Kidney (tissue), 14 donors: ENCODE data around the gene HS2ST1. TPM values are rescaled to one million over a fixed set of nuclear protein-coding genes. Genes with fewer than 3 reads are reported as not detected.

Experiments
- DNase-seq, 5 donors: peaks; one replicate each; pipeline ENCODE4 v3.0.0-alpha.2; 2013 to 2020
- FAIRE-seq: peaks from 2 replicates; lab custom pipeline; 2012; peaks lifted over from hg19 to GRCh38; lab: Jason Lieb, UNC
- H3K27ac ChIP-seq, 2 donors: one replicate each; pipeline ENCODE4 v1.7.0; 2013; ENCODE audit warnings: low read depth in 2 of 2, low read length in 2 of 2, inconsistent platforms in 1 of 2
- H3K27me3 ChIP-seq: one replicate; pipeline ENCODE4 v1.7.1; 2013; ENCODE audit warnings: low read length, inconsistent platforms; ENCODE audit not compliant: control insufficient read depth, insufficient read depth
- H3K36me3 ChIP-seq, 3 donors: one replicate each; pipeline versions ENCODE4 v1.7.0 to v1.7.1; 2013; ENCODE audit warnings: low read length in 3 of 3, control low read depth in 1 of 3, inconsistent platforms in 1 of 3; ENCODE audit not compliant: insufficient read depth in 3 of 3, control insufficient read depth in 2 of 3
- H3K4me1 ChIP-seq, 3 donors: one replicate each; pipeline versions ENCODE4 v1.7.0 to v1.7.1; 2013; ENCODE audit warnings: low read length in 3 of 3, inconsistent platforms in 1 of 3, low read depth in 1 of 3; ENCODE audit not compliant: control insufficient read depth in 2 of 3, insufficient read depth in 2 of 3
- H3K4me3 ChIP-seq, 3 donors: one replicate each; pipeline versions ENCODE4 v1.7.0 to v1.8.1; 2013; ENCODE audit warnings: low read length in 3 of 3, control low read depth in 1 of 3, inconsistent platforms in 1 of 3
- H3K9ac ChIP-seq, 3 donors: one replicate each; pipeline versions ENCODE4 v1.7.0 to v1.7.1; 2013; ENCODE audit warnings: low read length in 3 of 3, control low read depth in 1 of 3, inconsistent platforms in 1 of 3
- H3K9me3 ChIP-seq, 3 donors: one replicate each; pipeline versions ENCODE4 v1.7.0 to v1.7.1; 2013; ENCODE audit warnings: low read length in 3 of 3, control low read depth in 1 of 3, inconsistent platforms in 1 of 3; ENCODE audit not compliant: control insufficient read depth in 2 of 3, insufficient read depth in 1 of 3
- CTCF ChIP-seq: IDR thresholded peaks from 3 replicates; pipeline ENCODE4 v1.5.1; 2012; ENCODE audit warnings: mild to moderate bottlenecking, moderate library complexity, borderline replicate concordance; ENCODE audit not compliant: insufficient read depth; ENCODE audit errors: extremely low read depth
- intact Hi-C: fragments of 100-400 bp; cut with DNase I; formaldehyde crosslinking; loops from one replicate; pipeline ENCODE4 v1.11.1; 2022
- polyA plus RNA-seq: library from polyadenylated mRNA; stranded (reverse); fragments of 350-450 nt; fragmentation: Illumina TruSeq; extraction: RNeasy Lipid Tissue Mini Kit (QIAGEN cat#74804); gene quantifications from one replicate; pipeline ENCODE4 v1.2.3, GENCODE V29; 2014; ENCODE audit warnings: low read depth, low replicate concordance; ENCODE audit not compliant: insufficient read depth
- total RNA-seq: library from RNA; stranded (reverse); fragmentation: NEBNext Ultra II Directional; extraction: Animal tissue kit (Norgen Biotek cat#: 25700); gene quantifications from one replicate; pipeline ENCODE4 v1.2.1, GENCODE V29; 2021
- donor health status: control.
- donor health status: control.
- donor health status: control.
- donor health status: control.
- donor health status: control.
- donor health status: DM: yes; HTN: yes; CAD: no.
- donor health status: Normal renal cell carcinoma (clear cell type).

Gene HS2ST1
- total and polyA plus RNA-seq, 2 donors from 2014 or later: 10.3 to 27.1 TPM

GRCh38 chr1:86970938-86971337, 56.5 kb downstream of the HS2ST1 start:
- H3K27me3 ChIP-seq: no peaks in the 10 kb centered on the region
- no peak overlapping the region for H3K27ac ChIP-seq
- no peaks in the 10 kb centered on the region for H3K4me1 ChIP-seq
- intact Hi-C loops: no loop called here
- DNase-seq: no peak
- TF ChIP-seq CTCF: no peak
- no peak overlapping the region for H3K9ac ChIP-seq
- no peak for FAIRE-seq
- H3K9me3 ChIP-seq: no peaks in the 10 kb centered on the region
- H3K36me3 ChIP-seq: no peaks in the 10 kb centered on the region
- H3K4me3 ChIP-seq: no peak overlapping the region

- Histone ChIP-seq H3K36me3 (no peaks in the 10 kb centered on the region), H3K27me3 (no peaks in the 10 kb centered on the region), H3K4me1 (no peaks in the 10 kb centered on the region), H3K9me3 (no peaks in the 10 kb centered on the region), H3K4me3 (no peak overlapping the region), H3K27ac (no peak overlapping the region), H3K9ac (no peak overlapping the region)
- no peak for TF ChIP-seq CTCF
- intact Hi-C loops: no loop called here
- DNase-seq (no peak), FAIRE-seq (no peak)
These were observed 57.3 kb downstream of the HS2ST1 start for GRCh38 chr1:86971778-86972177.

GRCh38 chr1:86972262-86972661, 57.8 kb downstream of the HS2ST1 start:
- Histone ChIP-seq H3K36me3 (no peaks in the 10 kb centered on the region), H3K27ac (no peak overlapping the region), H3K9me3 (no peaks in the 10 kb centered on the region), H3K9ac (no peak overlapping the region), H3K4me3 (no peak overlapping the region), H3K27me3 (no peaks in the 10 kb centered on the region), H3K4me1 (peaks cover 0 to under 1% (median 0%) of the 10 kb centered on the region in 3 donors)
- no peak for DNase-seq
- intact Hi-C loops: no loop called here
- FAIRE-seq: no peak
- no peak for TF ChIP-seq CTCF

- H3K9ac ChIP-seq: no peak overlapping the region
These were observed 61.6 kb downstream of the HS2ST1 start for GRCh38 chr1:86975993-86976550.

More at GRCh38 chr1:86975993-86976550, 61.6 kb downstream of the HS2ST1 start:
- Histone ChIP-seq H3K36me3 (no peaks in the 10 kb centered on the region), H3K27ac (no peak overlapping the region), H3K4me3 (no peak overlapping the region), H3K9me3 (no peaks in the 10 kb centered on the region), H3K27me3 (no peaks in the 10 kb centered on the region), H3K4me1 (peaks cover 0 to 6% (median 0%) of the 10 kb centered on the region in 3 donors)
- DNase-seq (no peak), FAIRE-seq (no peak)
- no peak for TF ChIP-seq CTCF
- intact Hi-C loops: no loop called here
